Right lung (tissue), 5 donors: ENCODE data around the gene POPDC2. TPM values are rescaled to one million over a fixed set of nuclear protein-coding genes. Genes with fewer than 3 reads are reported as not detected.
"Not testable (repeated sequence)": the region's sequence is repeated elsewhere in the genome, so short reads cannot be mapped to it uniquely, and the experiment has no call there.

Experiments used
- DNase-seq, 2 donors: peaks; one replicate each; pipeline ENCODE4 v3.0.0-alpha.2; 2013
- polyA plus RNA-seq, 5 donors: library from polyadenylated mRNA; unstranded; fragments of 120-200 nt; gene quantifications; one replicate each; pipeline versions ENCODE4 v1.2.1 to v1.2.3, GENCODE V29; 2013; ENCODE audit warnings: inconsistent platforms in 1 of 5, low replicate concordance in 1 of 5; ENCODE audit not compliant: insufficient read length in 5 of 5, insufficient read depth in 1 of 5

POPDC2 gene
- polyA plus RNA-seq, 5 donors: 2.8 to 5.0 (median 4.7) TPM

DNA sequence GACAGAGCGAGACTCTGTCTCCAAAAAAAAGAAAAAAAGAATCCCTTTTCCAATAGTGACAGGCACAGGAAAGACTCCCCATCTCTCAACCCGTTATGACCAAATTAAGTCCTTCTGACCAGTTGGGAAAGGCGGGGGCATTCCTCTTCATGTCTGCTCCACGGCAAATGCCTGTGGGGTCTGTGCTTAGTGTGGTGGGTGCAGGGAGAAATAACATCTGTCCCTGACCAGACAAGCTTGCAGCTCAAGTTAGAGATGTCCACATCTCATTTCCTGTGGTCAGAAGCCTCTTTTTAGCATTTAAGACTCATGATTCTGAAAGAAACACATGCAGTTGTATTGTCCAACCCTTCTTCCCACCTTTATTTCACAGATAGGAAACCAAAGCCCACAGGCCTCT is 46.5 kb downstream of the POPDC2 start:
- DNase-seq: no peak

DNA sequence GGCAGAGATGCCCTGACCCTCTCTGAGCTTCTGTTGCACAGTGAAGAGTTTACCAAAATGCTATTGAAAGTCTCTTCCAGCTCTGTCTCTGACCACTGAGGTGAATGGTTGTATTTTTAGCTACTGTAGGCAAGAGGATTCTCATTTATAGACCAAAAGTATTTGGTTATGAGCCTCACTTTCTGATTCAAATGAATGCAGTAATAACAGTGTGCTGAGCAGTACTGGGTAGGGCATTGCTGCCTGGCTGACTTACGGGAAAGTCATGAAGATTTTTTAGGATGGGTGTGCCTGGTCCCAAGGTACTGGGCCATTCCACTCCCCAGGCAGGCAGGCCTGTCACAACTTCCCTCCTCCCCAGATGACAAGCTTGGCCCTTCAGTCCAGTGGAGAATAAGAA is 47.2 kb downstream of the POPDC2 start:
- no peak for DNase-seq

DNA sequence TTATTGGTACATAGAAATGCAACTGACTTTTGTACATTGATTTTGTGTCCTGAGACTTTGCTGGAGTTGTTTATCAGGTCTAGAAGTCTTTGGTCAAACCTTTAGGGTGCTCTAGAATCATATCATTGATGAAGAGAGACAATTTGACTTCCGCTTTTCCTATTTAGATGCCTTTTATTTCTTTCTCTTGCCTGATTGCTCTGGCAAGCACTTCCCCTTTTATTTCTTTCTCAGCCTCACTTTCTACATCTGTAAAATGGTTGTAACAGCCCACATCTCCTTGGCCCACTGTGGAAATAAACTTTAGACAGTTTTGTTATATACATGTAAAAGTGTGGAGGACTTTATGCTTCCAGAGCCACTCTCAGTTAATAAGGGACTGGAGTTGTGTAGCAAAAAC is 48.7 kb downstream of the POPDC2 start:
- DNase-seq: no peak

DNA sequence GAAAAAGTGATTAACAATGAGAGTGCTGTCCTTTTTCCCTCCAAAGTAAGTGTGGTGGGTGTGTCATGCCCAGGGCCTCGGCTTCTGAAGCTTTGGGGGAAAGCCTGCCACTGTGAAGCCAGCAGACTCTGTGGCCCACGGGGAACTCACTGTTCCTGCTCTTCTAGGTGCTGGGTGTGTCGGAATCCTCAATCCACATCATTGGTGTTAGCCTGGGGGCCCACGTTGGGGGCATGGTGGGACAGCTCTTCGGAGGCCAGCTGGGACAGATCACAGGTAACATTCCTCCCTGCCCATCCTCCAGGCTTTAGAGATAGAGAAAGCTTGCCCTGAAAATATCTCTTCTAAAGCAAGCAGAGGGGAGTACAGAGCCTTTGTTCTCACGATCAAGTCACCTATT is 51.1 kb downstream of the POPDC2 start:
- no peak for DNase-seq

DNA sequence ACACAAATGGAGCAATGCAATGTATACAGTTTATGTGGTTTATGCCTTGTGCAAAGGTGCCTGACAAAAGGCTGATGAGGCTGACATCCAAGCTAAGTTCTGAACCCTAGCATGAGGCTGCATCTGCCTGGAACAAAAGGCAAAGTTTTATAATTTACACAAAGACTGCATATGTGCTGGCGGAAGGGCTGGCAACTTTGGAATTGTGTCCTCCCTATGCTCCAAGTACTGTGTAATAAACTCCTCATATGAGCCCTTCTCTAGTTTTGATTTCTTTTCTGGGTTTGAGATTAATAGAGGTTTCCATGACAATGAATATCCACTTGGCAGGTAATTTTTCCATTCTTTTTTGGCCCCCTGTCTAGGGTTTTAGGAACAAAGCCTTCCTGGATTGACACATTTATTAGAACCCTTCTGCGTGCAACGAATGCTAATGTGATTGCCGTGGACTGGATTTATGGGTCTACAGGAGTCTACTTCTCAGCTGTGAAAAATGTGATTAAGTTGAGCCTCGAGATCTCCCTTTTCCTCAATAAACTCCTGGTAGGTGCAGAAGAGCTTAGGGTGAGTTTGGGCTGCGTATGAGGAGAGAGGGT is 51.9 kb downstream of the POPDC2 start:
- DNase-seq: no peak

DNA sequence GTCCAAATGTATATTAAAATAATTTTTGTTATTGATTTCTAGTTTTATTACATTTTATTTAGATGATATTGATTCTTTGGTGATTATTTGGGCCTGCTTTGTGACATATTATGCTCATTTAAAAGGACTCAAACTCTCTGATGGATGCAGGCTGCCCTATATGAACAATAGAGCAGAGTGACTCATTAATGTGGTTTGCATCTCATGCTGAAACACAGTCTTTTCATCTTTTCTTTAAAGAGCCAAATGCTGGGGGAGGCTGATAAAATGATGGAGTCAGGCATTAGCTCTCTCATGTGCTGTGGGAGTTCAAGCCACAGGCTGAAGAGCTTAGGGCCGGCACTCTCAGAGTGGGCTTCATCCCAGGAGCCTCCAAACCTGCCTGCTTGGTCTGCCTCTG is 55.5 kb downstream of the POPDC2 start:
- no peak for DNase-seq

DNA sequence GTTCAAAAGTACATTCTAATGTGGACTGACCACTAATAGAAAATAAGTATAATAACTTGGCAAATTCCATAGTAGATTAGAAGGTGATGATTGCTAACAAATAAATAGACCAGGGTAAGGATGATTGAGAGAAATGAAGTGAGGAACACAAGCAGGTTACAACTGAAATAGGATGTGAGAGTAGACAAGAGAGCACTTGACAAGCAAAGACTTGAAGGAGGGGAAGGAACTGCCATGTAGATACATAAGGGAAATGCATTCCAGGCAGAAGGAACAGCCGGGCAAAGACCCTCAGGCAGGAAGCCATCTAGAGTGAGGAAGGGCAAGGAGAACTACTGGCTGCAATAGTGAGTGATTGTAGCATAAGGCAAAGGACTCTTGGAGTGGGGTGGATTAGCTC is 57.7 kb downstream of the POPDC2 start:
- DNase-seq: no peak

DNA sequence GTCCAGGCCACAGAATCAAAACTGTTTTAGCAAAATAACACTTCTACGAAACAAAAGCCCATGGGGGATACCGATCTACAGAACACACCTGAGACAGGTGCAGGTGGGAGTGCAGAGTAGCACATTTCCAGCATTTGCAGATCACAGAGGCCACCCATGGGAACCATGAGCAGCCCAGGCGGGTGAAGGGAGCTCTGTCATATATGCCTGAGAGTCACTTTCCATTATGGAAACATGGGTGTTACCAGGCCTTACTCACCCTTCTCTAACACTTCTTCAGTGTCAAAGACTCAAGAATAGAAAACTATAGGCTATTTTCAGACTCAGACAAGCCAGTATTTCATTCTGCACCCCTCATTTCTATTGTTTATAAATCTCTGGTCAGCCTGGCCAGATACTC is 59.2 kb downstream of the POPDC2 start:
- no peak for DNase-seq

DNA sequence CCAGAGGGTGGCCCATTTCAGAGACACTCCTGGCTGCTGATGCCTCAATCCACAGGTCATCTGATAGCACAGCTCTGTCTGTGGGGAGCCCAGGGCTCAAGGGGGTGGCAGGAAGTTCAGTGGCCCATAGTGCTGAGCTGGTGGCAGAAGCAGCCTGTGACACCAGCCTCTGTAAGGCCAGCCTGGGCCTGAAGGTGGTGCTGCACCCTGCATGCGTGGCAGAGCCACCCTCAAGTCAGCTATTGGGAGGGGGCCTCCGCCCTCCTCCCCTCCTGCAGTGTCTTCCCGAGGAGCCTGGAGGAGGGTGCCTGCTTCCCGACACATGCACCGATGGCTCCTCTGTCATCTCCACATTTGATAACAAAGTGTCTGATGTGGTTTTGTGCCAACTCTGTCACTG is 59.7 kb downstream of the POPDC2 start:
- no peak for DNase-seq

DNA sequence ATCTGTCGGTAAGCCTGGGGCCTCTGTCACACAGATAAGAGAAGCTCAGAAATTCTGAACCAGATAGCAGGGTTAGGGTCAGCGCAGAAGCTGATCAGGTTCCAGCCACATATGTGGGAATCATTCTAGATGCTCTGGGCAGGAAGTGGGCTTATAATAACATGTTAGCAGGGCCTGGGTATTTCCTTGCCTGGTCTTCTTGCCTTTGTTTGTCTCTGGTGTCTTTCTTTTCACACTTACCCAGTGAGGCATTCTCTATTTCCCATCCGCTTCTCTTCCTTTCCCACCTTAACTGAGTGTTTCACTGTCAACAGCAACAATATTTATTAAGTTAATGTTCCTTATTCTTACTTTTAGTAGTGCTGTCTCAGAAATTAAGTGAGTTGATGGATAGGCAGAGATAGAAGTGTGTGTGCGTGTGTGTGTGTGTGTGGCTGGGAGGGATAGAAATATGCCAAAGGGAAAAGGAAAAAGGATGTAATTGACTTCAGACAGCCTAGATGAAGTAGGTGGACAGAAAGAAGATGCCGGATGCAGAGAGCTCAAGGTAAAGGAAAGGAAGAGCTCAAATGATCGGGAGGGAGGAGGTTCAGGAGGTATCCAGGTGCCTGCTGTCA is 60.7 kb downstream of the POPDC2 start:
- DNase-seq: no peak

DNA sequence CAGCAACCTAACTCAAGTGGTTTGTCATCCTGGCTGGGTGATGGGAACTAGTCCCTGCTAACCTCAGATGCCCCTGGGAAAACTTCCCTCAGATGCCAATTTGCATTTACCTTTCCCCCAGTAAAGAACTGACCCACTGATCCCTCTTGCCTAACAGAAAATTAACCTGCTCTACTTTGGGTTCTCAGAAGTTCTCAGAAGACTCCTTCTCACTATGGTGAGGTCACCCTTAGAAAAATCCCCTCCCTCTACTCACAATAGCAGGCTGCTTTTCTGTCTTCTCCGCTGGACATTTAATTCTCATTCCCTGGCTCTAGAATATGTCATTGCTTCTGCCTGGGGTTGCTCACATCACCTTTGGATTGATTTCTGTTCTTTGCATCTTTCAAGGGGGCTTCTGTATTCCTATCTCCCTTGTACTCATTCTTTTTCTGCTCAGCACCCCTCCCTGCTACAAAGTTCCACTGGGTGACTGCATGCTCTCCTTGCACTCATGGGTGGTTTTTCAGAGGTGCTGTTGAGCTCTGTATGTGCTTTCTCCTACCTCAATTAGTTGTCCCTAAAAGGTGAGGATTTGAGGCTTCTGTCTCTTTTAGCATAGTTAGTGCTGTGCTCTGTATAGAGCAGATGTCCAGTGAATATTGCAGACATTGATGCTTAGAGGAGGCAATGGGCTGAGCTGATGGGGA is 61.8 kb downstream of the POPDC2 start:
- DNase-seq: no peak

DNA sequence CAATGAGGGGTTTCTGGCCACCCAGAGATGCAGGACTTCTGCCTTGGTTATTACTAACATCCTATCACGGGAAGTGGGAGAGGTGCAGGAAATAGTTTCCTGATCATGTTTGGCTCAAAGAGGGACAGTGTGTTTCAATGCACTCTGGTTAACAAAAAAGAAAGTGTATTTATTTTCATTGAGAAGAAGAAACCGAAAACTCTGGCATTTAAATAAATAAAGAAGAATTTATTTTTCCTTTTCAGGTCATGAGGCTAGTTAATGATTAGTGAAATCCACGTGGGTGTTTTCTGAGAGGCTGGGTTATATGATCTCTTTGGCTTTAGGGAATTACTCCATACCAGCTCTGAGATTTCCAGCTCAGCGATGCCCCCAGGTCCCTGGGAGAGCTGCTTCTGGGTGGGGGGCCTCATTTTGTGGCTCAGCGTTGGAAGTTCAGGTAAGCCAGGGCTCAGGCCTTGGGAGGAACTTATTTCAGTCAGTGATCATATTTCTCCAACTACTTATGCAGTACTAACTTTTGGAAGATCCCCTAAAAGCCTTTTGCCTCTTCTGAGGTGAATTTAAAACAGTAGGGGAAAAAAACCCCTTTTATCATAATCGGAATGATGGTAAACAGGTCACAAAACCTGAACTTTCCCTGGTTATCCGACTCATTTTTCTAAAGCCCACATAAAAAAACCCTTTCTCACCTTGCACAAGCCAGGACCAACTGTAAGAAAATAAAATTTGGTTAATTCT is 62.7 kb downstream of the POPDC2 start, which contains the start of gene PLA1A:
Gene PLA1A (plus strand): TSS at position 338 of the 741 bp plus-strand sequence. CDS start 29 bp downstream, at position 367.
- DNase-seq: peak in 1 of 2 donors; percentile 7

DNA sequence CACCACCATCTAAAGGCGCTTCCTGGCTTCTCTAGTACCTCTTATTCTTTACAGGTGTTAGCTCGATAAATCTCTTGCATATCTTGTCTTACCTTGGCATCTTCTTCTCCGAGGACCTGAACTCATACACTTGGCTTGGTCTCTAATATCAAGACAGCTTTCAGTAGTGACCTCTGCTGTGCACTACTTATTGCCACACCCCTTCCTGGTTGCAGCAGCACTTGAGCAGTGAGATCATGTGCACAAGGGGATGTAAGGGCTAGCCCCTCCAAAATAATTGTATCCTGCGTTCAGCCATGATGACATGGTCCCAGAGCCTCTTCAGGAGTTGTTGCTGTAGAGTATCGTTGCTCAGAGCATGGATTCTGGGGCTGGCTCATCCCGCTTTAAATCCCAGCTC is 64.0 kb downstream of the POPDC2 start:
- no peak for DNase-seq

DNA sequence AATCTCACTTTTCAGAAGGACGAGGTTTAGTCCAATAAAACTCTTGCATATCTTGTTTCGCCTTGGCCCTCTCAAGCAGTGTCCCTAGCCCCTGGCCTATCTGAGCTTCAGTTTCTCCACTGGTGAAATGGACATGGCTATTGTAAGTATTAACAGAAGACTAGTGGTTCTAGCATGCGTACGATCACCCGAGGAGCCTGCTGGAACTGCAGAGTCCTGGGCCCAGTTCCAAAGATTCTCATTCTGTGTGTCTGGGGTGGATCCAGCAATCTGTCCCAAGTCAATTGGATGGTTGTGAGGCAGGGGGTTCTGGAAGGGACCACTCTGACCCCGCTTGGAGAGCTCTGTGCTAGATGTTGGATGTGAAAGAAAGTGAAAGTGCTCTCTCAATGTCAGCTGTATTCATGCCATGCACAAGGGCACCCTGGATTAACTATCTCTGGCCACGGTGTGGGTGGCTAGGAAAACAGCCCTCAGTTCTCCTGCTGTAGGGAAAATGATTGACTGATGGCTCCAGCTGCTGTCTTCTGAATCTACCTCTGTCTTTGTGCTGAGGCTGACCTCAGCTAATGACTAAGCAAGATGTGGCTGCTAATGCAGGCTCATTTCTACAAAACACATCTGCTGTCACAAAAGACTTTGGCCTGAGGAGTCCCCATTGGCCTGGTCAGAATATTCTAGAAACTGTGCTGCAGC is 64.6 kb downstream of the POPDC2 start:
- DNase-seq: no peak

DNA sequence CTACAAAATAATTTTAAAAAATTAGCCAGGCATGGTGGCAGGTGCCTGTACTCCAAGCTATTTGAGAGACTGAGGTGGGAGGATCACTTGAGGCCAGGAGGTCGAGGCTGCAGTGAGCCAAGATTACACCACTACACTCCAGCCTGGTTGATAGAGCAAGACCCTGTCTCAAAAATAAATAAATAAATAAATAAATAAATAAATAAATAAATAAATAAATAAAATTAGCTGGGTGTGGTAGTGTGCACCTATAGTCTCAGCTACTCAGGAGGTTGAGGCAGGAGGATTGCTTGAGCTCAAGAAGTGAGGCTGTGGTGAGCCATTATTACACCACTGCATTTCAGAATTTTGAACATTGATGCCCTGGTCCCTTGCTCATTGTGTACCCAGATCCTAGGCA is 65.5 kb downstream of the POPDC2 start:
- not testable (repeated sequence) for DNase-seq

DNA sequence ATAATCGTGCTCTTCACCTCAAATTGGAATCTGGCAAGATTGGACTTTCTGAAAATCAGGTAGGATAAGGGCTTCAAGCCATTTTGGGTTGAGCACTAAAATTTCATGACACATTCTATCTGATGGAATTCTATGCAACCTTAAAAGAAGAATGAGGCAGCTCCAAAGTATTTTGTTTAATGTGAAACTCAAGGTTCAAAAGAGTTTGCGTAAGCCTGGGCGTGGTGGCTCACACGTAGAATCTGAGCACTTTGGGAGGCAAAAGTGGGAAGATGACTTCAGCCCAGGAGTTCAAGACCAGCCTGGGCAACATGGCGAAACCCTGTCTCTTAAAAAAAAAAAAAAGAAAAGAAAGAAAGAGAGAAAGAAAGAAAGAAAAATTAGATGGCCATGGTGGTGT is 66.3 kb downstream of the POPDC2 start:
- DNase-seq: no peak

DNA sequence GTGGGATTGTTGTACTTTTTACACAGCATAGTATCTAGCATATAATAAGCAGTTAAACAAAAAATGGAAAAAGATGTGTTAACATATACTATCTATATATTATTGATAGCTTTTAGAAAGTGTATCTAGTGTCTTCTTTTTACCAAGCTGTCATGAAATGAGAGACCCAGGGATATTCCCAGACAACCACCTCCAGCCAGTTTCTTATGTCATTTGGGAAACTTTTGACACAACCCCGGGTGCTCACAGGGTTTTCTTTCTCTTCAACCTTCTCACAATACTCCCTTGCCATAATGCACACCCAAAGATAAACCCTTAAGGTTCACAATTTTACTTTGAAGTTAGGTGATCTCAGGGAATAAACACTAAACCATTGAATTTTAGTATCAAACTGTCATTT is 67.5 kb downstream of the POPDC2 start:
- DNase-seq: no peak

Other genes with a start within 250 kb of the POPDC2 start
- 10 to 100 TPM; 65.1 to 78.5 (median 71.4) TPM for gene TMEM39A, start 197.0 kb downstream of the POPDC2 start, polyA plus RNA-seq
- 10 to 100 TPM; 24.3 to 34.1 (median 28.9) TPM for gene POGLUT1, start 191.6 kb downstream of the POPDC2 start, polyA plus RNA-seq
- gene TIMMDC1, start 162.0 kb downstream of the POPDC2 start, polyA plus RNA-seq: 100 to 1,000 TPM in 1 of 5 donors, 10 to 100 TPM in 4; 89.7 to 103 (median 95.0) TPM
- 1 to 10 TPM; 1.8 to 3.6 (median 2.9) TPM for gene CD80, start 101.0 kb downstream of the POPDC2 start, polyA plus RNA-seq
- 10 to 100 TPM in 4 of 5 donors, 1 to 10 TPM in 1; 9.4 to 13.8 (median 11.6) TPM for gene ADPRH, start 81.1 kb downstream of the POPDC2 start, polyA plus RNA-seq
- 1 to 10 TPM in 2 of 5 donors, under 1 TPM in 3; 0.60 to 1.4 (median 0.91) TPM for gene PLA1A, start 62.7 kb downstream of the POPDC2 start, polyA plus RNA-seq
- gene COX17, start 16.8 kb upstream of the POPDC2 start, polyA plus RNA-seq: 10 to 100 TPM; 29.5 to 40.3 (median 31.7) TPM
- 10 to 100 TPM in 2 of 5 donors, 1 to 10 TPM in 3; 6.0 to 12.0 (median 8.1) TPM for gene CFAP91, start 42.4 kb upstream of the POPDC2 start, polyA plus RNA-seq
- under 1 TPM; 0.44 to 0.77 (median 0.55) TPM for gene NR1I2, start 121.5 kb upstream of the POPDC2 start, polyA plus RNA-seq